HUDEP-2 (cell line): ENCODE results near the gene RTN3.
"Not testable (repeated sequence)": the region's sequence is repeated elsewhere in the genome, so short reads cannot be mapped to it uniquely, and the experiment has no call there.

Experiments used
- DNase-seq, 76 experiments: peaks; one replicate each; lab custom pipeline; 2025; ENCODE audit not compliant: unreplicated experiment in 76 of 76; lab: John Stamatoyannopoulos, UW

RTN3 gene

GRCh38 chr11:63767565-63768236 is 86.4 kb downstream of the RTN3 start:
- DNase-seq: peak in 28 of 76 experiments; percentile 5 to 33 (median 20)

DNA sequence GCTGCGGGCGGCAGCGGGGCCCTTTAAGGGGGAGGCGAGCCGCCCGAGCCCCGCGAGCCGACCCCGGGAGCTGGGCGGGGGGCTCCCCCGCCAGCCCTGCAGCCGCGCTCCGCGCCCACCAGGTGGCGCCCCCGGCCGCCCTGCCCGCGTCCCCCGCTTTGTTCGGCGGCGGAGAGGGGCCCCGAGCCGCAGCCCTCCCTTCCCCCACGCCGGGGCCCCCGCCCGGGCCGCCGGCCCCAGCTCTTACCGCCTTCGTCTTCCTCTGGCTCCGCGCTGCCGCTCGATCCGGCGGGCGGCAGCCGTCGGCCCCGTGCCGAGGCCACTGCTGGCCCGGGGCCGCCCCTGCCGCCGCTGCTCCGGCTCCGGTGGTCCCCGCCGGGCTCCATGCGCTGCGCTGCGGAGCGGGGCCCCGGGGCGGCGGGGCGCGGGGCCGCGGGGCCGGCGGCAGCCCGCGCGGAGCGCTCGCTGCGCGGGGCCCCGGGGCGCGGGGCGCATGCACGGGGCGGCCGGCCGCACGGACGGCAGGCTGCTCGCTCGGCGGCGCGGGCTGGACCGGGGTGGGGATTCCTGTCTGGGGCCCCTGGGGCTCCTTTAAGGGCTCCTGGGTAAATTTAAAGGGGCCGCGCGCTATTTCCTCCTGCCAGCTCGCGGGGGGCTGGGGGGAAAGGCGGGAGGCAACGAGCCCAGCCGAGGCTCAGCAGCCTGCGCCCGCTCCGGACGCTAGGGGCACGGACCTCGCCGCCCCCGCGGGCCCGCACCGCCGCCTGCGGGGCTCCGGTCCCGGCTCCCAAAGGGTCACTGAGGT is 87.1 kb downstream of the RTN3 start, which contains the start of gene ZFTA:
Gene ZFTA (minus strand): TSS at position 539 of the 805 bp plus-strand sequence. CDS start 153 bp downstream, at position 386.
- peak in 26 of 76 experiments; percentile 3 to 48 (median 18) for DNase-seq

DNA sequence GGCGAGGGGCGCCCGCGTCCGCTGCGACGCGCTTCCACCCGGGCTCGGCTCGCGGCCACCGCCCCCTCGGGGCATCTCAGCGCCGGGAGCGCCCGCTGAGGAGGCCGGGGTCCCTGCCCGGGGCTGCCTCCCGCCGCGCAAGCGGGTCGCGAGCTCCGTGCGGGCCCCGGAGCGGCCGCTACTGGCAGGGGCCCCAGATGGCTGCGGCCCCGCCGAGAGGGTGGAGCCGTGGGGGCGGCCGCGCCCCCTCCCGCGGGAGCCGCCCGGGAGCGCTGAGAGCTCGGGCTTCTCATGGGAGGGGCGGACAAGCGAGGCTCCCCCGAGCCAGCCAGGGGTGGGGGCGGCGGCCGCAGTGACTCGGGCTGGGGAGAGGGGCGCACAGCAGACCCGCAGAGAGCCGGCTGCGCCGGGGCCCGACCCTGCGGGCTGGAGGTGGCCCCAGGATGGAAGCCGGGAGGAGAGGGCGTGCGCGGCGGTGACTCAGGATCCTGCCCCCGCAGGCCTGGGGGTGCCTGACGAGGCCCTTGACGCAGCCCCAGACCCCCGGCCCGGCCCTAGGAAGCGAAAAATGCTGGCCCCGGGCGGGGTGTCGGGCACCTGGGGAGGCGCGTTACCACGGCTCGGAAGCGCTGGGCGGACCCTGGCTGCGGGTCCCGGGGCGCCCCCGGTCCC is 87.9 kb downstream of the RTN3 start:
- DNase-seq: peak in 10 of 76 experiments; percentile 5 to 45 (median 16)

- DNase-seq: peak in 5 of 76 experiments; percentile 1 to 22 (median 11)
Measured at GRCh38 chr11:63769714-63770455, 88.6 kb downstream of the RTN3 start.

DNA sequence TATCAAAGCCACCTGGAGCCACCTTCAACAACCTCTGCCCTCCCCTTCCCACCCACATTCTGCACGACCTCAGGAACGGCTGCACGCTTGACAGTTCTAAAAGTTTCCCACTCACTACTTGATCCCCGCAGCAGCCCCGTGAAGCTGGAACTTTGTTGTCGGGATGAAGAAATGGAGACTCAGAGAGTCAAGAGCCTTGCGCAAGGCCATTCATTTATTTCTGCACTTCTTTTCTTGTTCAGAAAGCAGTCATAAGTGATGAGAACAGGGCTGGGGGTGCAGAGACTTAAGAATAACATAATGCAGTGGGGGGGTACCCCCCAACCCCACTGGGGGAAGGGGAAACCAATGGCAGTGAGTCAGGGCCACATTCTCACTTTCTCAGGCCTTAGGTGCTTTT is 89.5 kb downstream of the RTN3 start:
- no peak for DNase-seq

GRCh38 chr11:63771741-63772318 is 90.5 kb downstream of the RTN3 start:
- not testable (repeated sequence) for DNase-seq

DNA sequence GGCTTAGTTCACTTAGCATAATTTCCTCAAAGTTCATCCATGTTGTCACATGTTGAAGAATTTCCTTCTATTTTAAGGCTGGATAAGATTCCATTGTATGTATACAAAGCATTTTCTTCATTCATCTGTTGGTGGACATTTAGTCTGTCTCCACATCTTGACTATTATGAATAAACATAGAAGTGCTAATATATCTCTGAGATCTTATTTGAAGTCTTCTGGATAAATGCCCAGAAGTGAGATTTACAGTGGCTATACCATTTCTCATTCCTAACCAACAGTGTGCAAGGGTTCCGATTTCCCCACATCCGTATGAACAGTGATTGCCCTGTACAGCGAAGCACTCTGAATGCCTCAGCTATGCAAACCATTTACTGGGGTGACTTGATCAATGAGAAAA is 93.9 kb downstream of the RTN3 start:
- no peak for DNase-seq

DNA sequence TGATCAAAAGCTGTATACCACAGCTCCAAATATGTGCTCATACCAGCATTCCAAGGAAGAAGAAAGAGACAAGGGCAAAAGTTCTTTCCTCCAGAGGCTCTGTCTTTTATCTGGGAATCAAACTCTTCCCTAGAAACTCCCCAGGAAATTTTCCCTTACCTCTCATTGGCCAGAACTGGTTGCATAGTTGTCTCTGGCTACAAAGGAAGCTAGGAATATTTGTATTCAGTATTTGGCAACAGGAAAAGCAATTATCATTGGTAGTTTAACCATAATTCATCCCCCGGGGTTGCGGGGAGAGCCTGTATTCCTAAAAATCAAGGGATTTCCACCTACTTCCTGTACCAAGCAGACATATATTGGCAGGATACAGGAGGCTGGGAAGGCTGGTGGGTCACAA is 97.7 kb downstream of the RTN3 start:
- no peak for DNase-seq

DNA sequence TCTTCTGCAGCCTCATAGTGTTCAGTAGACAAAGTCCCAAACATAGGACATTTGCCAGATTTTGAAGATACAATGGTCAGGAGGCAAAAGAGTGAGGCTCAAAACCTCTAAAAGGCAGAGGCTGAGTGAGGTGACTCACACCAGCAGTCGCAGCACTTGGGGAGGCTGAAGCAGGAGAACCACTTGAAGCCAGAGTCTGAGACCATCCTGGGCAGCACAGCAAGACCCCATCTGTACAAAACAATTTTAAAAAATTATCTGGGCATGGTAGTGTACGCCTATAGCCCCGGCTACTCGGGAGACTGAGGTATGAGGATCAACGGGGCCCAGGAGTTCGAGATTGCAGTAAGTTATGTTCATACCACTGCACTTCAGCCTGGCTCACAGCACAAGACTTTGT is 101.4 kb downstream of the RTN3 start:
- DNase-seq: no peak

- DNase-seq: no peak
Measured at GRCh38 chr11:63783925-63784592, 102.8 kb downstream of the RTN3 start.

DNA sequence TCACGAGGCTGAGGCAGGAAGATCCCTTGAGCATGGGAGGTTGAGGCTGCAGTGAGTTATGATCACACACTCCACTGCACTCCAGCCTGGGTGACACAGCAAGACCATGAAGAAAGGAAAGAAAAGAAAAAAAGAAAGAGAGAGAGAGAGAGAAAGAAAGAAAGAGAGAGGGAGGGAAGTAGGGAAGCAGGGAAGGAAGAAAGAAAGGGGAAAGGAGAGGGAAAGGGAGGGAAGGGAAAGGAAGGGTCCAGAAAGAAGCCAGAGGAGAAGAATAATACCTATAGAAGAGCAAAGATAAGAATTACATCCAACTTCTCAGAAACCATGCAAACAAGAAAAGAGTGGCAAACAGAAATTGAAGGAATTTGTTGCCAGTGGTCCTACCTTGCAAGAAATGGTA is 104.5 kb downstream of the RTN3 start:
- no peak for DNase-seq

- DNase-seq: no peak
Measured at GRCh38 chr11:63791495-63792167, 110.3 kb downstream of the RTN3 start.

DNA sequence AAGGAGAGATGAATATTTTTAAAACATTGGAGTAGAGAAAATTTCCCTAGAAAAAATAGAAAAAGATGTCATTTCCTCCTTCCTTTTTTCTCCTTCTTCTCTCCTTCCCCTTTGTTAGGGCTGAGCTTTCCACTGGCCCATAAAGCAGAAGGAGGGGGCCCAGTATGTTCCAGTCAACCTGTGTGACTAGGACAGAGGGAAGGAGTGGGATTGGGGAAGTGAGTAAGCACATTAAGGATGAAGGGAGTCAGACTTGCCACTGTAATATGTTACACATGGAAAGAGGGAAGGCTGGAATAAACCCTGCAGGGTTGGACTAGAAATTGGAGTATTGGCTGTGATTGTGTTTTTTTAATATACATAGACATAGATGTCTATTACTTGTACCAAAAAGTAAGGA is 111.9 kb downstream of the RTN3 start:
- DNase-seq: no peak

DNA sequence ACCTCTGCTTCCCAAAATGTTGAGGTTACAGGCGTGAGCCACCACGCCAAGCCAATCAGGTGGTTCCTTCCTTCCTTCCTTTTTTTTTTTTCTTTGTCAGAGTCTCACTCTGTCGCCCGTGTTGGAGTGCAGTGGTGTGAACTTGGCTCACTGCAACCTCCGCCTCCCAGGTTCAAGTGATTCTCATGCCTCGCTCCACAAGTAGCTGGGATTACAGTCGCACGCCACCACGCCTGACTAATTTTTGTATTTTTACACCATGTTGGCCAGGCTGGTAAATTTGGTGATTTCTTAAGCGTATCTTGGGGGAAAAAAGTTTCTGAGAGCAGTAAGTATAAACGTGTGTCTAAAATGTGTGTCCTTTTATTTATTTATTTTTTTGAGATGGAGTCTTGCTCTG is 113.8 kb downstream of the RTN3 start:
- DNase-seq: no peak

DNA sequence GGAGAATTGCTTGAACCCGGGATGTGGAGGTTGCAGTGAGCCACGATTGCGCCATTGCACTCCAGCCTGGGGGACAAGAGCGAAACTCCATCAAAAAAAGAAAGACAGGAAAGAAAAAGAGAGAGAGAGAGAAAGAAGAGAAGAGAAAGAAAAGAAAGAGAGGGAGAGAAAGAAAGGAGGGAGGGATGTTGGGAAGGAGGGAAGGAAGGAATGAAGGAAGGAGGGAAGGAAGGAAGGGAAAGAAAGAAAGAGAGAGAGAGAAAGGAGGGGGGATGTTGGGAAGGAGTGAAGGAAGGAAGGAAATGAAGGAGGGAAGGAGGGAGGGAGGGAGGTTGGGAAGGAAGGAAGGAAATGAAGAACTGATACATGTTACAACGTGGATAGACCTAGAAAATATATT is 119.6 kb downstream of the RTN3 start:
- DNase-seq: no peak

GRCh38 chr11:63802637-63803414 is 121.5 kb downstream of the RTN3 start:
- peak in 2 of 76 experiments; percentile 1 to 7 for DNase-seq

DNA sequence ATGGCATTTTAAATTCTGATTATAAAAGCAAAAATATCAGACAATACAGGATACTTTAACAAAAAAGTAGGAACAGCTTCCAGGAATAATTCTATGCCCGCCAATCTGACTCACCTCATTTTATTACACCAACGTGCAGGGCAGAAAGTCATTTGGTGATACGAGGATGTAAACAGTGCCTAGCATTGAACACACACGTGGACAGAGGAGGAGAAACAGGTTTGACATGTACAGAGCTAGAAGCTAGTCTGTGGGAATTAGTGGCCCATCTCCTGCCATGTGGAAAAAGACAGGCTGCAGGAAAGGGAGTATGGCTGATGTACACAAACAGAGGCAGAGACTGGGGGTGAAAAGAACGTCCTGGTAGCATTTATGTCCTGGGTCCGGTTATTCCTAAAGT is 123.0 kb downstream of the RTN3 start:
- DNase-seq: no peak

DNA sequence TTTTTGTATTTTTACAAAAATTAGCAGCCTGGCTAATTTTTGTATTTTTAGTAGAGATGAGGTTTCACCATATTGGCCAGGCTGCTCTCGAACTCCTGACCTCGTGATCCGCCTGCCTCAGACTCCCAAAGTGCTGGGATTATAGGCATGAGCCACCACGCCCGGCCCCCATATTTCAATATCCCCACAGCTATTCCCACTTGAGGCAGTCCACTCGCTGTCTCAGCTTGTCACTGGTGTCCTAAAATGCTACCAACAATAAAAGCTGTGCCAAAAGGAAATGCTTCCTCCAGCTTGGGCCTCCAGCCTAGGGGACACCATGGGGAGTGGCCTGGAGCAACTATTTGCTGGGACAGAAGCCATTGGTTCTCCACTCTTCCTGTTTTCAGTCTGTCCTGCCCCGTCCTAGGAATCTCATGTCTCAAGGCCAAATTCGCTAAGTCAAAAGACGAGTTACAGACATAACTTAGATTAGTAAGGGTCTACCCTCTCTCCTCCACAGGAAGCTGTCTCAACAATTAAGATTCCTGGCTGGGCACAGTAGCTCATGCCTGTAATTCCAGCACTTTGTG is 124.6 kb downstream of the RTN3 start:
- DNase-seq: no peak
